M059J (cell line): ENCODE results near the gene PLOD3. TPM values are rescaled to one million over a fixed set of nuclear protein-coding genes. Genes with fewer than 3 reads are reported as not detected.
"Not testable (repeated sequence)": the region's sequence is repeated elsewhere in the genome, so short reads cannot be mapped to it uniquely, and the experiment has no call there.

Source experiments
- DNase-seq: peaks from one replicate; pipeline ENCODE4 v3.0.0-alpha.2; 2012; ENCODE audit warnings: low read depth
- total RNA-seq: library from RNA; depleted of rRNA; stranded (reverse); fragments of >200 nt; shearing (Covaris generic); gene quantifications from 2 replicates; pipeline ENCODE4 v1.2.3, GENCODE V29; 2014

PLOD3 gene
- total RNA-seq, 1 experiment from 2014 or later: 129 TPM

- no peak for DNase-seq
Measured at GRCh38 chr7:101212014-101212413, 5.4 kb downstream of the PLOD3 start.

DNA sequence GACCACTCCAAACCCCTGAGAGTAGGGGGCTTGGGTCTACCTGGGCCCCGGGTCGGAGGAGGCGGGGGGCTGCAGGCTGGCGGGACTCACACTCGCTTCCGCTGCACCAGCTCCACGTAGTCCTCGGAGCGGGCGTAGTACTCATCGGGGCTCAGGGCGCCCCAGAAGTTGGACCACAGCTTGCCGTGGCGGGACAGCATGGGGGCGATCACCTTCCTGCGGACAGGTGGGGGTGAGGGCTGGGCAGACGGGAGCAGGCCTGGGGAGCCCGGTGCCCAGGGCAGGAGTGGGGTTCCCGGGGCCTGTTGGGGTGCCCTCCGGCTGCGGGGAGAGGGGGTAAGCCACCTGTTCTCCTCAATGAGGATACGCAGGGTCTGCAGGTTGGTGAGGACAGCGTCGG, 5.9 kb downstream of the PLOD3 start:
- DNase-seq: no peak

DNA sequence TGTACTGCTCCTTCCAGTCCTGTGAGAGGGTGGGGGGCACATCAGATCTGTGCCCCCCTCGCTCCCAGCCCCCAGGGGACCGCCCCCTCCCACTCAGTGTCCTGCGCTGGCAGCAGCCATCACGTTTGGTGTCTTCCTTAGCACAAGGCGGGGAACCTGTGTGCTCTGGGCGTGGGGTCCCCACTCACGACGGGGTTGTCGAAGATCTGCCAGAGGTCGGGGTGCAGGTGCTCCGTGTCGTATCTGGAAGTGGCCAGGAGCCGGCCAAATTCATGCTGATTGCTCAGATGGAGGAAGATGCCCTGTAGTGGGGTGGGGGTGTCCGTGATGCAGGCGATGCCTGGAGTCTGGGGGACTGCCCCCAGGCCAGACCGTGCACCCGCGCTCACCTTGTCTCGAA, 7.2 kb downstream of the PLOD3 start:
- DNase-seq: no peak

DNA sequence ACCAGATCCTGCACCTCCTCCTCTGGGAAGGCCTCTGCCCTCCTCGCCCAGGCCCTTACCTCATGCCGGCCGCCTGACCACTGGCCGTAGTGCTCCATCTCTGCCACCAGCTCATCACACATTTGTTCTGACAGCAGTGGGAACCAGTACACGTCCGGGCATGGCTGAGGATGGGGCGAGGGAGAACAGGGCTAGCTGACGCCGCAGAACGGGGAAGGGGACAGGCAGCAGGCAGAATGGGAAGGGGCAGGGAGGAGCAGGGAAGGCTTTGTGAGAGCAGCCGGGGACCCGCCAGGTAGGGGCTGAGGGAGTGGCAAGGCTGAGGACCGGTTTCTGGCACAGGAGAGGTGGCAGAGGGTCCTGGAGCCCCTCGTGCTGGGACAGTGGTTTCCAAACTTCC, 8.6 kb downstream of the PLOD3 start:
- DNase-seq: no peak

GRCh38 chr7:101207459-101207858, 9.9 kb downstream of the PLOD3 start:
- no peak for DNase-seq

- peak; percentile 15 for DNase-seq
Measured at GRCh38 chr7:101206665-101207042, 10.7 kb downstream of the PLOD3 start.

GRCh38 chr7:101205901-101206664, 11.3 kb downstream of the PLOD3 start:
- DNase-seq: no peak

GRCh38 chr7:101203740-101204738, 13.3 kb downstream of the PLOD3 start:
- peak; percentile 18 for DNase-seq

GRCh38 chr7:101202603-101202918, 14.8 kb downstream of the PLOD3 start:
- no peak for DNase-seq

DNA sequence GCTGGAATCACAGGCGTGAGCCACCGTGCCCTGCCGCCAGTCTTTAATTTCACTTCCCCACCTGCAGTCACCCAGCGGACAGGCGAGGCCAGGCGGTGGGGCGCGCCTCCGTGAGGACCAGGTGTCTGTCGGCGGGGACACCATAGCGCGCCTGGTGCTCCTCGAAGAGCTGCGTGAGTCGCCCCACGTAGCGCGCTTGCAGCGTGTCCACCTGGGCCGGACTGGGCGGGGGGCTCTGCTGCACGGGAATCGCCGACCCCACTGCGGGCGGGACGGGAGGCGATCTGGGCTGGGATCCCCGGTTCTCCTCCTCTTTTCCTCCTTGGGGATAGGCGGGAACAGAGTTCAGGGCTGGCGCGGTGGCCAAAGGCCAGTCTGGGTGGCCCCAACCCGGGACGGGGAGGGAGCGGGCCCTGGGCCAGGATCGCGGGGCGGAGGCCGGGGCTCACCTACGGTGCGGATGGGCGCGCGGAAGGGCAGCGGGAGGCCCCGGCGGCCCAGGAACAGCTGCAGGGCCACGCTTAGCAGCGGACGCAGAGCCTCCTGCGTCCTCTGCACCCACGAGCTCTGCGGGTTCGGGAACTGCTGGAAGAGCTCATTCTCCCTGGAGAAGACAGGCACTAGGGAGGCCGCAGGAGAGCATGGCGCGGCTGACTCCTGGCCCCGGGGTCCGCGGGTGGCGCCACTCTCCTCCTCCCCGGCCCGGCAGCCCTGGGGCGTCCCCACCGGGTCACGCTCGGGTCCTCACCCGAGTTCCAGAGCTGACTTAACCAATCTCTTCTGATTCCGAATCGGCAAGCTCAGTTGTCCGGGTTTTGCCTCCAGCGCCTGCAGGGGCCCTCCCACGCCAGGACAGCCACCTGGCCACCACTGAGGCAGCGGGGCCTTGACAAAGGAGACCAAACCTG, 15.4 kb downstream of the PLOD3 start:
- DNase-seq: no peak

DNA sequence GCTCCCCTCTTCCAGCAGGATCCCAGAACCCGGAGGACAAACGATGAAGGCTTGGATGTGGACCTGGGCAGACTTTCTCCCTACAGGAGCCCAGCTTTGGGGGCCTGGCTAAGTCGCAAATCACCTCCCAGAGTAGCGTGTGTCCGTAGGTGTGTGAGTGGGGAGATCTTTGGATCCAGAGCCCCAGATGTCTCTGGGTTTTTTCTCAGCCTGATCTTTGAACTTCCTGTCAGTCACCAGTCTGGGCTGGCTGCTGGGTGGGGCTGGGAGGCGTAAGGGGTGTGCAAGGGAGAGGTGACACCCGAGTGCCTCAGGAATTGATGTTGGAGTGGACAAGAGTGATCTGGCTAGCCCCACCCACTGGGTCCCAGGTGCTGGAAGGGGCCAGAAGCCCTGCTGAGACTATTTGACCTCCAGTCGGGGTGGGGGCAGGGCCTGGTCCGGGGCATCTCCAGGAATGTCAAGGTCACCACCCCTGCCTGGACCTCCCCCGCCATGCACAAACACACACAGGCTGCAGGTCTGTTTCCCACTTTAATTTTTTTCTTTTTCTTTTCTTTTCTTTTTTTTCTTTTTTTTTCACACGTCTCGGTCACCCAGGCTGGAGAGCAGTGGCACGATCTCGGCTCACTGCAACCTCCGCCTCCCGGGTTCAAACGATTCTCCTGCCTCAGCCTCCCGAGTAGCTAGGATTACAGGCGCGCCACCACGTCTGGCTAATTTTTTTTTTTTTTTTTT, 16.4 kb downstream of the PLOD3 start, which contains the start of gene MOGAT3:
Gene MOGAT3 (minus strand): TSS at position 175 of the 738 bp plus-strand sequence. CDS start 182 bp downstream, outside the sequence.
- DNase-seq: no peak

DNA sequence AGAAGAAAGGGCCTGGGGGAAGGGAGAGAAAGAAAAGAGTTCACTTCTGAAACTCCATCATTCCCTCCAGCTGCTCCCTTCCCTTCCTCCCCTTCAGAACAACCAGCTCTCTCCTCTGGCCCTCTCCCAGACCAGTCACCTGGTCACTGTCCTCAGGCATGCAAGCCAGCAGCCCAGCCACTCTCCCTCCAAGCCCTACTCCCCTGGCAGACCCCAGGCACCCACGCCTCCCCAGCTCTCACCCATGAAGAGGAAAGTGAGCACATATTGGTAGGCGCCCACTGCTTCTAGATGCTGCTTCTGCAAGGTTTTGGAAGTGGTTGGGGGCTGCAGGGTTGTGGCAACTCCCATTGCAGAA, 16.9 kb downstream of the PLOD3 start:
- DNase-seq: no peak

- DNase-seq: not testable (repeated sequence)
Measured at GRCh38 chr7:101199522-101199921, 17.9 kb downstream of the PLOD3 start.

- DNase-seq: no peak
Measured at GRCh38 chr7:101198476-101198875, 18.9 kb downstream of the PLOD3 start.

DNA sequence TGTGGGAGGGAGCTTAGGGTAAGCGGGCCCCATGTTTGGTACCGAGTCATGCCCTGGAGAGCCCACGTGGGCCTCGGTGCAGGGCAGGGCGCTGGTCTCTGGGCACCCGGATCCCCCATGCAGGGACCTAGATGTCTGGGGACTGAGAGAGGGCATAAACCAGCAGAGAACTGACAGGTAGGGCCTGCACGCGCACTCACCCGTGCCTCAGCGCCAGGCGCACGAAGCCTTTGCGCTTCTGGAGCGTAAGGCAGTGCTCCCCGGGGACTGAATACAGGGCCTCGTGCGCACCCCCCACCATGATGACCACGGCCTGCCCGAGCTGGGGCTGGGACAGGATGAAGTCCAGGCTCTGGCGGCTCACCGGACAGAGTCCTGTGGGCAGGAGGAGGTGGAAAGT, 19.4 kb downstream of the PLOD3 start:
- no peak for DNase-seq

DNA sequence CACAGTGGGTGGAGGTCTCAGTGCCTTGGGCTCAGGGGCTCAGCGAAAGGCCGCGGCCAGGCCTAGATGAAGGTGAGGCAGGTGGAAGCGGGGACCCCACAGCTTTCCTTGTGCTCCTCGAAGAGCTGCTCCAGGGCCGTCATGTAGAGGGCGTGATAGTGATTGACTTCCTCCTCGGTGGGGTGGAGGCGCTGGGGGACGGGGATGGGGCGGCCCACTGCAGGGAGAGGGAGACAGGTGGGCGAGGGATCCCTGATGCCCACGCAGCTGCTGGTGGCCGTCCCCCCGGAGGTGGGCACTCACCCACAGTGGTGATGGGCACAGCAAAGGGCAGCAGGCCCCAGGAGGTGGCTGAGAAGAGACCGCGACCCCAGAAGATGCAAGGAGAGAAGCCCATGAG, 21.5 kb downstream of the PLOD3 start:
- DNase-seq: no peak

DNA sequence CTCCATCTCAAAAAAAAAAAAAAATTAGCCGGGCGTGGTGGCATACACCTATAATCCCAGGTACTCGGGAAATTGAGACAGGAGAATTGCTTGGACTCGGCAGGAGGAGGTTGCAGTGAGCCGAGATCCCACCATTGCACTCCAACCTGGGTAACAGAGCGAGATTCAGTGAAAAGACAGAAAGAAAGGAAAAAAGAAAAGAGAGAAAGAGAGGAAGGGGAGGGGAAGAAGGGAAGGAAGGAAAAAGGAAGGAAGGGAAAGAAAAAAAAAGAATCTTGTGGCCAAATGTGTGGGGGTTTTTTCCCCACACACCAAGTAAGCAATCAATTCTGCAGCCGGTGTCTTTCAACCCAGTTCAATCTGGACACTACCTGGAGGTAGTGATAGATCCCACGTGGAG, 28.3 kb downstream of the PLOD3 start:
- no peak for DNase-seq

DNA sequence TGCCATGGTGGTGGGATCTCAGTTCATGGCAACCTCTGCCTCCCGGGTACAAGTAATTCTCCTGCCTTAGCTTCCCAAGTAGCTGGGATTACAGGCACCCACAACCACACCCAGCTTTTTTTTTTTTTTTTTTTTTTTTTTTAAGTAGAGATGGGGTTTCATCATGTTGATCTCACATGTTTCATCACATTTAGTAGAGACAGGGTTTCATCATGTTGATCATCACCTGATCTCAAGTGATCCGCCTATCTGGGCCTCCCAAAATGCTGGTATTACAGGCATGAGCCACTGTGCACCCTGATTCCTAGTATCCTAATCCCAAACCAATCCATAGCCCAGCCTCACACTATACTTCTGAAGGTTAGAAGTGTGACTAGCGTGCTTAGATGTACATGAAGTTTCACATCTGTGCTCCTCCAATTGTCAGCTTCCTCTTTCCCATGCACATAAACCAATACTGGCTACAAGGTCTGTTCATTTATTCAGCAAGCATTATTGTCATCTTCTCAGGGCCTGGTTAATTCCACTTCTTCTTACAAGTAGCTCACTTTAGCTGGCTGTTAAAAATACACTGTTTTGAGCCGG, 30.4 kb downstream of the PLOD3 start:
- no peak for DNase-seq

DNA sequence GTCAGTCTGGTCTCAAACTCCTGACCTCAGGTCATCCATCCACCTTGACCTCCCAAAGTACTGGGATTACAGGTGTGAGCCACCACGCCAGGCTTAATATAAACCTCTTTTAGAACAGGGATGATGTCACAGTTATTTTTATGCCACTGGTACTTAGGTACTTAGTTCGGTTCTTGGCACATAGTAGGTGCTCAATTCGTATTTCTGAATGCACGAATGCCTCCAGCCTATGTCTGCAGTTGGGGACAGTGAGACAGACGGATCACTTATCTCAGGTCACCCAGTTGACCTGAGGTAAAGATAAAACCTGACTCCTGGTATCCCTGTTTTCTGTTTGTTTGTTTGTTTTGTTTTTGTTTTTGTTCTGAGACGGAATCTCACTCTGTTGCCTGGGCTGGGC, 31.2 kb downstream of the PLOD3 start:
- no peak for DNase-seq

DNA sequence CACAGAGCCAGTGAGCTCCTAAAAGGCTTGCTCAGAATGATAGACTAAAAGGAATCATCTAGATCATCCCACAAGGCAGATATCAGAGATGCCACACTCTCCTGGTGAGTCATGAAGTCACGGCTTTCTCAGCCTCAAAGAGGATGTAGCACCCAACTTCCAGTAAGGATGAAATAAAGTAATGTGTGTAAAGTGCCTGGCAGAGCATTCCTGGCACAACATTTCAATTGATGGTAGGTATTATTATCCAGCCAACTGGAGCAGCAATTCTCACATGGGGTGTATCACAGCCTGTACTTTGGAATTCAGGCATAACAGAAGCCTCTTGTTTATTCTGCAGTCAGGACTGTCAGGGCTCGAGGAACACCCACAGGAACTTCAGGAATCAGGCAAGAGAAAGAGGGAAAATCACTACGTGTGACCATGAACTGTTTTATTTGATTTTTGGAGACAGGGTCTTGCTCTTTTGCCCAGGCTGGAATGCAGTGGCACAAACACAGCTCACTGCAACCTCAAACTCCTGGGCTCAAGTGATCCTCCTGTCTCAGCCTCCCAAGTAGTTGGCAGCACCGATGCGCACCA, 32.0 kb downstream of the PLOD3 start:
- DNase-seq: peak; percentile 67
